Suppressor macrophage treated with lipopolysaccharide for 1 hour (primary cell): ENCODE data around the gene POLR2J.
"Not testable (repeated sequence)": the region's sequence is repeated elsewhere in the genome, so short reads cannot be mapped to it uniquely, and the experiment has no call there.

ENCODE experiments used
- DNase-seq, 3 donors: peaks; one replicate each; pipeline ENCODE4 v3.0.0-alpha.2; 2020 to 2022

POLR2J gene

DNA sequence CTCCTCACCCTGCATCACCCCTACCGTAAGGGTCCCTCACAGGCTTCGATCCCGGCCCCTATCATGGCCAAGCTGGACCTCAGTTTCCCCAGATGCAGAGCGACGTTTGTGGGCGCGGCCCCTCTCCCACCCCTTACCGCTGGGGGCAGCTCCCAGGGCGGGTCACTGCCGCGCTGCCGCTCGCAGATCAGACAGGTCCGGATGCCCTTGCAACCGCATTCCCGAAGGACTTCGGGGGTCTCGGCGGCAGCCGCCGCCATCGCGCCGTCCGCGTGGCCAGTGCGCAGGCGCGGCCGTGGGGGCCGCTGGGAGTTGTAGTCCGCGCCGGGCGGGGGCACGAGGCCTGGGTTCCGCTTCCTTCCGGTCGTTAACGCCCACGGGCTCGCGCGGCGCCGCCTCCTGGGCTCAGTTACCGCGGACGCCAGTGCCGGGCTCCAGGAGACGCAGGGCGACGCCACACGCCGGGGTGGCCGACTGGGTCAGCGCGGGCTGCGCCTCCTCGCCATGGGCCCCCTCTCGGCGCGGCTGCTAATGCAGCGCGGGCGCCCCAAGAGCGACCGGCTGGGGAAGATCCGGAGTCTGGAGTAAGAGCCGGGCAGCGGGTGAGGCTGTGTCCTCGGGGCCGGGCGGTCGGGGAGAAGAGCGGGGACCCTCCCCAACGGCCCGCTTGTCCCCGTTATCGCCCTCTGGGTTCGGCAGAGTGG is 14.0 kb downstream of the POLR2J start, which contains the start of the genes ALKBH4 and LRWD1:
ALKBH4 (minus strand) TSS at position 287 of the 704 bp plus-strand sequence; CDS start at position 260, 27 bp downstream.
LRWD1 (plus strand) TSS at position 408 of the 704 bp plus-strand sequence; CDS start at position 505, 97 bp downstream.
- peak; percentile 99 to 100 (median 99) for DNase-seq

DNA sequence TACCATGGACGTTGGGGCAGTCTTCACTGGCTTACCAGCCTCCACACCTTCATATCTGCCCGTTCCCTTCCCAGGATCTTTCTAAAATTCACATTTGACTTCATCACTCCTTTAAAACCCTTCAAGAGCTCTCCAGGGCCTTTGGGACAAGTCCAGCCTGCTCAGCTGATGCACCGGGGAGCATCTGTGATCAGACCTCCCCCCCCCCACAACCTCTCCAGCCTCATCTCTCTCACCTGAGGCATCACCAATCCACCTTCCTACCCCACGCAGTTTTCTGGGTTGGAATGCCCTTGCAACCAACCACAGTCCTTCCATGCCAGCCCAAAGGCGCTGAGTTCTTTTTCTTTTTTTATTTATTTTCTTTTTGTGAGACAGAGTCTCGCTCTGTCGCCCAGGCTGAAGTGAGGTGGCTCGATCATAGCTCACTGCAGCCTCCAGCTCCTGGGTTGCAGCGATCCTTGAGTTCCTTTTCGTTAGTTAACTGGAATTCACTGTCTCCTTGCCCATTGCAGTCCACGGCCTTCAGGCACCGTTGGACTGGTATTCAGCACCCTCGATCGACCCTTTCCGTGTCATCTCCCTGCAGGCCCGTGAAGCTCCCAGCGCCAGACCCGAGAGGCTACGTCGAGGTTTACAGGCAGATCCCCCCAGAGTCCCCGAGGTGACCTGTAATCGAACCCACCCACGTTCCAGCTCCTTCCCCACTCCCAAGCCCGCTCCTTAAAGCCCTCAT is 14.7 kb downstream of the POLR2J start:
- peak in 2 of 3 donors; percentile 22 to 27 for DNase-seq

DNA sequence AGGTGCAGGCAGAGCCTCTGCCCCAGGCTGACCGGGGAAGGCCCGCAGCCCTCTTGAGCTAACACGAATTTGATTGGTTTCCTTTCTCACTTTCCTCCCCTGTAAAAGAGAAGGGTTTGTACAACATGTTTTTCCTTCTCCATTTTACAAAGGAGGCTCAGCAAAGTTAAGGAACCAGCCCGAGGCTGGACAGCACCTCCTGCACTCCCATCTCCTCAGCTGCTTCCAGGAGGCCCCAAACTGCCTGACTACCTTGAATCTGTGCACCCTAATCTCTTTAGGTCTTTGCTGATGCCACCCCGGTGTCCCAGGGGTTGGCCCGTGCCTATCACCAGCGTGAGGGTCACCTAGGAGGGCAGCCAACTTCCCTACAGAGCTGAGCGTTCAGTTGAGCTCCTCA is 18.3 kb downstream of the POLR2J start:
- DNase-seq: no peak

DNA sequence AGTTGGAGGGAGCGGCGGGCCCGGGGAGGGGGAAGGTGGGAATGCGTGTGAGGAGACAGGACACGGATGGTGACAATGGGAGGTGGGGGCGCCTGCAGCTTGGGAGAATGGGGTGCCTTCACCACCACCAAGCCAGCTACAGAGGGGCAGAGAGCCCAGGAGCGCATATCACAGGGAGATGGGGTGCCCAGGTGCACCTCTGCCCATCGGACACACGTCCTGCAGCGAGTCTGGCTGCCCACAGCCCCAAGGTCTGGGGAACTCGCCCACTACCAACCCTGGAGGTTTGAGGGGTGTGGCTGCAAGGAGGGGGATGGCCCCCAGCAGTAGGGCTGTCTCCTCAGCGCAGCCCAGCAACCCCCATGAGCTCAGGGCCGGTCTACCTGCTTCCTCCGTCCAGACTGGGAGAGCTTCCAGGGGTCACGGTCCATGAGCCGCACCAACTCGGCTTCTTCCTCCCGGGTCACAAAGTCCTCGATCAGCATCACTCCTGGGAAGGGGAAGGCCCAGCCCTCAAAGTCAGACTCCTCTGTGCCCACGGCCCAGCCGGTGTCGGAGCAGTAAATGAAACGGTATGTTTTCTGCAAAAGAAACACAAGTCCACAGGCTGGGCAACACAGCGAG is 19.4 kb downstream of the POLR2J start:
- DNase-seq: no peak

DNA sequence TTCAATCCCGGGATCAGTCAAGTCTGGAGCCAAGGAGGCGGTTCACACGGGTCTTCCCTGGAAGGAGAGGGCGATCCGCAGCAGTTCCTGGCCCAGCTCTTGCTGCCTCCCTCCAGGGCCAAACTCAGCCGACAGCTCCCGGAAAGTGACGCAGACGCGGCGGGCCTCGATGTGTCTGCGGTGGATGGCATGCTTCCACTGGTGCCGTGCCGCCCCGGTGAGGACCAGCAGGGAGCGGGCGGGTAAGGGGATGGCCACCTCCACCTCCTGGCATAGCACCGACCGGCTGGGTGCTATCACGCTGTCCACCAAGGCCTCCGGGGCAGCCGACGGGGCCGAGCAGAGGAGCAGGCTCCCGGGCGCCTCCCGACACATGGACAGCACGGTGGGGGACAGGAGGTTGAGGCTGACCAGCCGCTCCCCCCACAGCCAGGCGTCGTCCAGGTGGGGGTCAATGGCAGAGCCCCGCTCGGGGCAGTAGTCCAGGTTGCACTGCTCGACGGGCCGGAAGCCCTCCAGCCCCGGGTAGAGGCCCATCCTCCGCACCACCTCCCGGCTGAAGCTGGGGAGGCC is 21.3 kb downstream of the POLR2J start:
- no peak for DNase-seq

DNA sequence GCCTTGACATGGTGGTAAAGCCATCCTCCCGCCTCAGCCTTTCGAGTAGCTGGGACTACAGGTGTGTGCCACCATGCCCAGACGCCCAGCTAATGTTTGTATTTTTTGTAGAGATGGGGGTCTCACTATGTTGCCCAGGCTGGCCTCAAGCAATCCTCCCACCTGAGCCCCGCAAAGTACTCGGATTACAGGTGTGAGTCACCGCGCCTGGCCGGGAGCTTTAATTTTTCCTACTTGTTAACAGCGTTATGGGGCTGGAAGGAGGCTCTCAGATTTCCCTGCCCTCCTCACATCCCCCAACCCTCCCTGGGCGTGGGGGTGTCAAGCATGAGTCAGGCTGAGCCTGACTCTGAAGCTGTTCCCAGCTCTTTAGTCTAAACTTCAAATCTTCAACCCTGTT is 22.4 kb downstream of the POLR2J start:
- peak in 1 of 3 donors; percentile 4 for DNase-seq

DNA sequence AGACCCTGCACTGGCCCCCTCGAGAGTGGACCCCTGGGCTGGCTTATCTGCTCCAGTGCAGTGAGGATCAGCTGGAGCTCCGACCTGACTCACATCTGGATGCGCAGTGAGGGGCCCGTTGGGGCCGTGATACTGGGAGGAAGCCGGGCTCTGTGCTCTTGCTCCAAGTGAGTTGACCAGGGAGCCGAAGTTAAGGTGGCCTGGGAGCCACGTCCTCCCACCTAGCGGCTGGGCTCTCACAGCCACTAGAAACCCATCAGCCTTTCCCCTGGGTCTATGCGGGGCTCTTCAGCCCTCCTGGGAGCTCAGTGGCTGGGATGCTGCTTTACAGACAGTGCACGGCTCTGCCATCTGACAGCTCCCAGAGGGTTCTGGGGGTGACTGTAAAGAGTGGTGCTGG is 23.1 kb downstream of the POLR2J start:
- no peak for DNase-seq

DNA sequence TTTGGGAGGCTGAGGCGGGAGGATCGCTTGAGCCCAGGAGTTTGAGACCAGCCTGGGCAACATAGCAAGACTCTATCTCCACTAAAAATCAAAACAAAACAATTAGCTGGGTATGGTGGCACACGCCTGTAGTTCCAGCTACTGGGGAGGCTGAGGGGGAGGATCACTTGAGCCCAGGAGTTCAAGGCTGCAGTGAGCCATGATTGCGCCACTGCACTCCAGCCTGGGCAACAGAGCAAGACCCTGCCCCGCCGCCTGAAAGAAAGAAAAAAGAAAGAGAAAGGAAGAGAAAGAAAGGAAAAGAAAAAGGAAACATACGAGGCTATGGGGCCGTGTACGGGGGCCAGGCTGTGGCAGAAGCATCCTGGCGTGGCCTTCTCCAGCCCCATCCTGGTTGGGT is 23.8 kb downstream of the POLR2J start:
- DNase-seq: not testable (repeated sequence)

DNA sequence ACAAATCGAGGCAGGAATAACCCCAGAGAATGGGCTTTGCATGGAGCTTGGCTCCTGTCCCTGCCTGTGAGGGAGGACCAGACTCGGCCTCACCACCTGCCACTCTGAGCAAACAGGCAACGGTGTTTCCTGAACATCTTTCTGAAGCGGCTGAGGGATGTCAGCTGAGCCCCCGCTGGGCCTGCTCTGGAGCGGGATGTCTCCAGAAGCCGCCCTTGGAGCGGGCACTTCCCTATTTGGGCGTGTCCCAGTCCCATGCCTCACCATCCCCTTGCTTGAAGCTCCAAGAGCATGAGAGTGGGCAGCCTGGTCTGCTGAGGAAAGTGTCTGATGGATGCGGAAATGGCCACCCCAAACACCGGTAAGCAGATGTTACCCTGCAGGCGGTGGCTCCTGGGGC is 24.3 kb downstream of the POLR2J start:
- DNase-seq: no peak

DNA sequence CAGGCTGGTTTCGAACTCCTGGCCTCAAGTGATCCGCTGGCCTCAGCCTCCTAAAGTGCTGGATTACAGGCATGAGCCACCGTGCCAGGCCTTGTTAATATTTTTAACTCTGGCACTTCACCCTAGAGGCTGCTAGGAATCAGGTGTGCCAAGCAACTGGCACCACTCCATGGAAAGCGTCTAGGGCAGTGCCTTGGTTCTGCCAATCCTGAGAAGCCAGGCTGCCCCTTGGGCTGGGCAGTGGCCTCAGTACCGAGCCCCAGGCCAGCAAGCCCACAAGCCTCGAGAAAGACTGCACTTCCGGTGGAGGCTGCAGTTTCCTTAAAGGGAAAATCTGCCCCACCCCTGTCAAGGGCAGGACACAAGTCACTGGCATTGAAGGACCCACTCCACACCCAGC is 25.4 kb downstream of the POLR2J start:
- no peak for DNase-seq

DNA sequence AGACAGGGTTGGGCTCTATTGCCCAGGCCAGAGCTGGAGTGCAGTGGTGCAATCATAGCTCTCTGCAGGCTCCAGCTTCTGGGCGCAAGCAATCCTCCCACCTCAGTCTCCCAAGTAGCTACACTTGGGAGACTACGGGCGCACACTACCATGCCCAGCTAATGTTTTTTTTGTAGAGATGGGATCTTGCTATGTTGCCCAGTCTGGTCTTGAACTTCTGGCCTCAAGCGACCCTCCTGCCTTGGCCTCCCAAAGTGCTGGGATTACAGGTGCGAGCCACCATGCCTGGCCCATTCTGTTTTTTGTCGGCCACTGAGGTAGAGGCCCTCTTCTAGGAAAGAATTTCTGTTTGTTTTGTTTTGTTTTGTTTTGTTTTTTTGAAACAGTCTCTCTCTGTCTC is 26.3 kb downstream of the POLR2J start:
- no peak for DNase-seq

DNA sequence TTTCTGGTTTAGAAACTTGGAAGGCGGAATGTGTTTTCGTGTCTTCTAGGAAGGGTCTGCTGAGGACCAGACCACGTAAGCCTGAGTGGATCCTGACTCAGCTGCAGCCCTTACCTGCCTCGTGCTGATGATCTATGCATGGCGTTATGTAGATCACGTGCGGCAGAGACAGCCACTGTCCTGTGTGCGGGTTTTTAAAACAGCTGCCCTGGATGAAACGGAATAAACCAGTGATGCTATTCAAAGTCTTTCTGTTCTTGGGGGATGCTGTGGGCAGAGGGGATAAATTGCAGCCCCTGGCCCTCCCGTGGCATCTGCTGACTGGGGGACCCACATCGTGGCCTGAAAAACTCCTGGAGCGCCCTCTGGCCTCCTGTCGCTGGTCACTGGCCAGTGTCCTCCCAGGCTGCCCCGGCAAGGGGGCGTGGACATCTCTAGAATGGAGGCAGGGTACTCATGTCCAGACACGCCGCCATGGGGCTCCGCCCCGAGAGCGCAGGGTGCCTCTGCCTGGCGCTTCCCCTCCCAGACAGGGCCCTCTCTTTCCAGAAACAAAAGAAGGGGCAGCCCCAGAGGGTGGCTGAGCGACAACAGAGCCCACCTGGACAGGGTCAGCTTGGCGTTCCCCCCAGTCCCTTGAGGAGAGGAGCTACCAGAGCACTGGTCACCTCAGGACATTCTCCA is 27.2 kb downstream of the POLR2J start:
- no peak for DNase-seq

DNA sequence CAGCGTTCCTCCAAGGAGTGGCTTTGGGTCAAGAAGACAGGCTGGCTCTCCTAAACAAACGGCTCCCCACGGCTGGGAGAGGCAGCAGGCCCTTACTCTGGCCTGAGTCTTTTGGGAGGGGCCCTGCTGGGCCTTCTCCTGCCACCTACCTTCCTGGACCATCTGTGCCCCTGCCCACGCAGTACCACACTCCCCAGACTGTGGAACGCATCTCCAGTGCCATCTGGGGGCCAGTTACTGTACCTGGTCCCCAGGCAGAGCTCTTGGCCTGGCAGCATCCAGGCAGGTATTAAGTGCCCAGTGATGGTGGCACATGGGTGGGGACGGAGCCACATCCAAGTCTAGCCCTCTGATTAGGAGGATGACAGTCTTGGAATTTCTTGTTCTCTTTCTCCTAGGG is 28.5 kb downstream of the POLR2J start:
- DNase-seq: peak; percentile 51 to 68 (median 51)

DNA sequence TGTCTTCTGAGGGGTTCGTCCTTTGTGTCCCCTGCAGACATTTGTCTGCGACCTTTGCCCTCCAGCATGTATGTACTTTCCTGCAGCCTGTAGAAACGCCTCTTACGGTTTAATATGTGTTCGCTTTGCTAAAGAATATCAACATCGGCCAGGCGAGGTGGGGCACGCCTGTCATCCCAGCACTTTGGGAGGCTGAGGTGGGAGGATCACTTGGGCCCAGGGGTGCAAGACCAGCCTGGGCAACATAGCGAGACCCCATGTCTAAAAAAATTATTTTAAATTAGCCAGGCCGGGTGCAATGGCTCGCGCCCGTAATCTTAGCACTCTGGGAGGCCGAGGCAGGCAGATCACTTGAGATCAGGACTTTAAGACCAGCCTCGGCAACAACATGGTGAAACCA is 29.6 kb downstream of the POLR2J start:
- DNase-seq: no peak

DNA sequence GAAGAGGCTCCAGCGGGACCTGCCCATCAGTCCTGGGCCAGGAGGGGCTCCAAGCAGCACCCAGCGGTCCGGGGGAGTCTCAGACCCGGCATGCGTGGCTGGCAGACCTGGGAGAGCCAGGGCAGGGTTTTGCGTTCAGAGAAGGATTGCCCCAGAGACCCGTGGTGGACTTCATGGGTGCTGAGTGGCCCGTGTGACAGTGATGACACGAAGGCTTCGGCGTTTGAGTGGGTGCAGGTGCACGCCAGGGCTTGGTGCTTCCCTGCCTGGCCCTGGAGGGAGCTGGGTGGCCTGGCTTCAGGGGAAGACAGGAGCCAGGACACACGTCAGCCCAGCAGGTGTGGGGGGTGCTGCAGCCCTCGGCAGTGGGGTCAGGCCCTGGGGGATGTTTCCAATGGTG is 31.4 kb downstream of the POLR2J start:
- no peak for DNase-seq

DNA sequence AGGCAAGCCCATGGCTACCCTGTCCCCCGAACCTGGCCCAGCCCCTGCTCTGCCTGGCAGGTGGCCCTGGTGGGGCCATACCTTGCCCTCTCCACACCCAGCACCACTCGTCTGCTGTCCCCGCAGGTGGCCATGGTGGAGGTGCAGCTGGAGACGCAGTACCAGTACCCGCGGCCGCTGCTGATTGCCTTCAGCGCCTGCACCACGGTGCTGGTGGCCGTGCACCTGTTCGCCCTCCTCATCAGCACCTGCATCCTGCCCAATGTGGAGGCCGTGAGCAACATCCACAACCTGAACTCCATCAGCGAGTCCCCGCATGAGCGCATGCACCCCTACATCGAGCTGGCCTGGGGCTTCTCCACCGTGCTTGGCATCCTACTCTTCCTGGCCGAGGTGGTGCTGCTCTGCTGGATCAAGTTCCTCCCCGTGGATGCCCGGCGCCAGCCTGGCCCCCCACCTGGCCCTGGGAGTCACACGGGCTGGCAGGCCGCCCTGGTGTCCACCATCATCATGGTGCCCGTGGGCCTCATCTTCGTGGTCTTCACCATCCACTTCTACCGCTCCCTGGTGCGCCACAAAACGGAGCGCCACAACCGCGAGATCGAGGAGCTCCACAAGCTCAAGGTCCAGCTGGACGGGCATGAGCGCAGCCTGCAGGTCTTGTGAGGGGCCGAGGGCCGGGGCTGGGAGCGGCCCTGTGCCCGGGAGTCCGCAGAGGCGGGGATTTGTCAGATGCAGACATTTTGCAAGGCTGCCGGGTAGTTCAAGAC is 32.1 kb downstream of the POLR2J start:
- no peak for DNase-seq

DNA sequence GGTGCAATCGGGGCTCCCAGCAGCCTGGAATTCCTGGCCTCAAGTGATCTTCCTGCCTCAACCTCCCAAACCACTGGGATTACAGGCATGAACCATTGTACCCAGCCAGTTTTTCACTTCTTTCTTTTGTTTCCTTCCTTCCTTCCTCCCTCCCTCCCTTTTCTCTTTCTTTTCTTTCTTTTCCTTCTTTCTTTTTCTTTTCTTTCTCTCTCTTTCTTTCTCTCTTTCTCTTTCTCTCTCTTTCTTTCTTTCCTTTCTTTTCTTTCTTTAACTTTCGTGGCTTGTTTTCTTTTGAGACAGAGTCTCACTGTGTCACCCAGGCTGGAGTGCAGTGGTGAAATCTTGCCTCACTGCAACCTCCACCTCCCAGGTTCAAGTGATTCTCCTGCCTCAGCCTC is 33.0 kb downstream of the POLR2J start:
- DNase-seq: no peak

DNA sequence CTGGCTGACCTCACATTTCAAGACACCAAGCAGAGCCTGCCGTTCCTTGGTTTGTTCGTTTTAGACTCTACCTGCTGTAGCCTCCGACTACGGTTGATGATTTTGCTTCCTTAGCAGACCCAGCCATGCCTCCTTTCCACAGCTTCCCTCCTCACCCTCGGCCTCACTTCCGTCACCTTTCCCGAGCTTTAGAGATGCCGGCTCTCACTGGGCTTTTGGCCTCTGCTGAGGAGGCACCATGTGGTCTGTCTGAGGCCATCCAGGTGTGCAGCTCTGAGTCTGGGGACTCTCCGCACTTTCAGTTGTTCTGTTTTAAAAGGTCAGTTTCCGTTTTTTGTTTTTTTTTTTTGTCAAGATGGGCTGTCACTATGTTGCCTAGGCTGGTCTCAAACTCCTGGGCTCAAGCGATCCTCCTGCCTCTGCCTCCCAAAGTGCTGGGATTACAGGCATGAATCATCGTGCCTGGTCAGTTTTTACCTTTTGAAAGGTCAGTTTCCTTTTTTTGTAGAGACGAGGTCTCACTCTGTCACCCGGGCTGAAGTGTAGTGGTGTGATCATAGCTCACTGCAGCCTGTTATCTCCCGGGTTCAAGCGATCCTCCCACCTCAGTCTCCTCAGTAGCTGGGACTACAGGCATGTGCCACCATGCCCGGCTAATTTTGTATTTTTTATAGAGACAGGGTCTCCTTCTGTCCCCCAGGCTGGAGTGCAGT is 33.6 kb downstream of the POLR2J start:
- DNase-seq: no peak

DNA sequence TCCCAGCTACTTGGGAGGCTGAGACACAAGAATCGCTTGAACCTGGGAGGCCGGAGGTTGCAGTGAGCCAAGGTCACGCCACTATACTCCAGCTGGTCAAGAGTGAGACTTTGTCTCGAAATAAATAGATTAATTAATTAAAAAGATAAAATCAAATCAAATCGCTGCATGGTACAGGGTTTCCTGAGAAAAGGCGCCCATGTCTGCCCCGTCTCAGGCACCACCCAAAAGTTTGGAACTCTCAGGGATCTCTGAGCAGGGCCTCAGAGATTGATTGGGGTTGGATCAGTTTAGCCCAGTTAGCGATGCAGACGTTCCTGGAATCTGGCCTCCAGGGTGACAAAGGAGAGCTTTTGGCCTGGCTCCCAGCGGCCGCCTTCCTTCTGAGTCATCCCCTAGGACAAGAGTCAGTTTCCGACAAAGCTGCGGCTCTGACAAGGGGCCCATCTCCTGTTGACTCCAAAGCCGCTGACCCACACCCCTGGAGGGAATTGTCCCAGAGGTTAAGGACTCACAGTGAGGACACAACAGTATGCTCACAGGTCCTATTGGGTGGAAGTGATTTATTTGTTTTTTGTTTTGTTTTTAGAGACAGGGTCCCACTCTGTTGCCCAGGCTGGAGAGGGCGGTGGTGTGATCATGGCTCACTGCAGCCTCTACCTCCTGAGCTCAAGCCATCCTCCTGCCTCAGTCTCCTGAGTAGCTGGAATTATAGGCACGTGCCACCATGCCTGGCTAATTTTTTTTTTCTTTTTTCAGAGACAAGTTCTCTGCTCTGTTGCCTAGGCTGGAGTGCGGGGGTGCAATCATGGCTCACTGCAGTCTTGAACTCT is 38.5 kb downstream of the POLR2J start:
- DNase-seq: no peak

DNA sequence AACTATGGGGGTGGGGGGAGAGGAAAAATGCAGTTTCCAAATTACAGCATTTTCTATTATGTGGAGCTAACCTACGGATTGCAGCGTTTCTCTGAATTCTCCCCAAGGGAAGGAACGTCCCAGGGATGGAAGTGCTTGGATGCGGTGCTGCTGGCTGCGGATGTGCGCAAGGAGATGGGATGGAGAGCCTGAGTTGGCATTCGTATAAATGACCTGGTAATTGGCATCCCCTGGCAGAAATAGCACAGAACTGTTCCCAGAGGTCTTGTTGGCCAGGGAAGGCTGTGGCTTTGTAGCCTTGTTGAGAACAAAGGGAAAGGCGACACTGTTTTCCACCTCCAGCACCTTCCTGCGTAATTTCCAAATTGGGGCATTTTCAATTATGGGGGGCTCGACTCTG is 42.6 kb downstream of the POLR2J start:
- DNase-seq: no peak
